Prostate gland (tissue), 2 donors: ENCODE data around the gene MTURN.

Experiments
- CTCF ChIP-seq, 4 experiments: fragments of 200-600 bp in 2 of 4; fragments of 450-650 bp in 2 of 4; sonication (generic) in 2 of 4; IDR thresholded peaks; 1 replicate in 3 of 4; 2 replicates in 1 of 4; pipeline ENCODE4 v1.5.1; 2016 to 2019; ENCODE audit warnings: antibody characterized with exemption in 4 of 4, mild to moderate bottlenecking in 2 of 4, moderate library complexity in 2 of 4
- POLR2AphosphoS5 ChIP-seq: sonication (generic); formaldehyde crosslinking; IDR thresholded peaks from one replicate; pipeline ENCODE4 v1.6.1; 2017; ENCODE audit warnings: antibody characterized with exemption

DNA sequence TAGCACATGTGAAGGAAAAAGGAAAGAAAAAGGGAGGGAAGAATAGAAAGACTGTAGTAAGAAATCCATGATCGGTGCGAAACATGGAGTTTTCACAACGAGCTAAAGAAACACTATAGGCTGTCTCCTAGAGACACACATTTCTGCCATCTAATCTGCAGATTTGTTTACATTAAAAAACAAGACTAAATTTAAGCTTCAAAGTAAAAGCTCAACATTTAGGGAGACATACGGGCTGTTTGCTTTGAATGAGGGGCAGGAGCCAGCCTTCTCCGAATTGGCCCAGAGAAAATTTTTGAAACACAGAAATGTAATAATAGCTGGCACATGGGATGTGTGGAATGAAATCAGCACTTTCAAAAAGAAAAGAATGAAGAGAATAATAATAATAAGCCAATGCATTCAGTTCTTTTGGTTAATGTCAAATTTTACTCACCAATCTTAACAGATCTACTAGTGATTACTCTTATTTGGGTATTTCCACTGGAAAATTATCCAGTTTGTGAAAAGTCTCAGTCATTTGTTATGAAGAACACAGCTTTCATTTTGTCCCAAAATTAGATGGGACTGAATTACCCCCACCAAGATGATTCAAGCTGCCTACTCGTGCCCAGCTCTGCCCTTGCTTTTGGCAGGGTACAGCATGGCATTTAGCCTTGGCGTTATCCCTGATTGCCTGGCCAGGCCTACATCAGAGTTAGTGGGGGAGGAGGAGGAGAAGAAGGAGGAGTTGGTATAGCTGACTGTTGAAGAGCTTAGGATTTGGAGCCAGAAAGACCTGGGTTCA, 47.1 kb downstream of the MTURN start:
- TF ChIP-seq CTCF (IDR thresholded peaks at IDR 0.05) (no peak), POLR2AphosphoS5 (no peak)
